Activated CD8-positive, alpha-beta T cell treated with anti-CD3 and anti-CD28 coated beads for 36 hours (primary cell): ENCODE measurements around the gene ANKRD55. TPM values are rescaled to one million over a fixed set of nuclear protein-coding genes. Genes with fewer than 3 reads are reported as not detected.

ENCODE experiments used
- ATAC-seq: fragments of 200-7000 bp; cut with Tn5 transposase; one replicate; pipeline ENCODE4 v1.10.0; 2021; ENCODE audit warnings: mild to moderate bottlenecking, moderate library complexity
- CTCF ChIA-PET: fragments of 350-600 bp; sonication (Branson Sonifier 250); formaldehyde crosslinking; loops from one replicate; lab custom pipeline; 2021; ENCODE audit warnings: antibody characterized with exemption; lab: Charles Lee
- POLR2A ChIA-PET: fragments of 350-600 bp; sonication (Branson Sonifier 250); formaldehyde crosslinking; loops from one replicate; lab custom pipeline; 2021; ENCODE audit warnings: antibody characterized with exemption; lab: Charles Lee
- DNase-seq: peaks from one replicate; pipeline ENCODE4 v3.0.0-alpha.2; 2020
- H3K27ac Mint-ChIP-seq: one replicate; pipeline ENCODE4 v1.8.0; 2021; ENCODE audit warnings: mild to moderate bottlenecking, mixed read lengths
- H3K27me3 Mint-ChIP-seq: one replicate; pipeline ENCODE4 v1.8.0; 2021; ENCODE audit warnings: mixed read lengths
- H3K36me3 Mint-ChIP-seq: one replicate; pipeline ENCODE4 v1.8.0; 2021; ENCODE audit warnings: low read depth, mixed read lengths
- H3K4me1 Mint-ChIP-seq: one replicate; pipeline ENCODE4 v1.8.0; 2021; ENCODE audit warnings: low read depth, mixed read lengths
- H3K4me3 Mint-ChIP-seq: one replicate; pipeline ENCODE4 v1.8.0; 2021; ENCODE audit warnings: mild to moderate bottlenecking, moderate library complexity, mixed read lengths
- H3K9me3 Mint-ChIP-seq: one replicate; pipeline ENCODE4 v1.8.0; 2021; ENCODE audit warnings: mixed read lengths
- intact Hi-C: fragments of 100-400 bp; cut with micrococcal nuclease; formaldehyde crosslinking; loops from one replicate; pipeline ENCODE4 v1.10.0; 2022
- total RNA-seq, 2 experiments: library from RNA; stranded (reverse); gene quantifications; one replicate each; pipeline ENCODE4 v1.2.3, GENCODE V29; 2021
- TF ChIP-seq, protein P1 (sequence below): fragments of 200-600 bp; IDR thresholded peaks from one replicate; pipeline ENCODE4 v1.8.0; 2022; ENCODE audit warnings: antibody characterized with exemption, mild to moderate bottlenecking

ANKRD55 gene
- total RNA-seq, 2 experiments from 2014 or later = not detected

DNA sequence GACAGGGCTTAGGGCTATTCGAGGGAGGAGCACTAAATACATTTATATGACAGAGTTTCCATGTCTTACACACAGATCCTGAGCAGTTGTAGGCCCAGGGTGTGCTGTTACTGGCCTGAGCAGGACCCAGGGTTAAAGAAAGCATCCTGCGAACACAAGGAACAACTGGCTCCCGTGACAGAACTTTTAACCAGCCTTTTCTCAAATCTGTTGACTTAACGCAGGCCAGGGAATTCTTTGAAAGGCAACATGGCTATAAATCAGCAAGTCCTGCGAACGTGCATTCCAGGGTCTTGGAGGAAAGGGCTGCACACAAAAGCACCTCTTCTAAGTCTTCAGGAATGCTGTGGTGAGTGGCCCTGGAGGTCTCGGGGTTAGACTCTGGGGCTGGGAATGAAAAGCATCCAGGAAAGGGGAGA, 45.2 kb upstream of the ANKRD55 start:
- Mint-ChIP-seq H3K36me3 (no peaks in the 10 kb centered on the region), H3K9me3 (no peaks in the 10 kb centered on the region), H3K27me3 (no peaks in the 10 kb centered on the region), H3K4me1 (no peaks in the 10 kb centered on the region), H3K4me3 (no peak overlapping the region), H3K27ac (no peak overlapping the region)
- intact Hi-C loops = no loop called here
- ChIA-PET CTCF (no interaction called here), POLR2A (no interaction called here)
- no peak for DNase-seq
- ATAC-seq = no peak
- TF ChIP-seq, protein P1, sequence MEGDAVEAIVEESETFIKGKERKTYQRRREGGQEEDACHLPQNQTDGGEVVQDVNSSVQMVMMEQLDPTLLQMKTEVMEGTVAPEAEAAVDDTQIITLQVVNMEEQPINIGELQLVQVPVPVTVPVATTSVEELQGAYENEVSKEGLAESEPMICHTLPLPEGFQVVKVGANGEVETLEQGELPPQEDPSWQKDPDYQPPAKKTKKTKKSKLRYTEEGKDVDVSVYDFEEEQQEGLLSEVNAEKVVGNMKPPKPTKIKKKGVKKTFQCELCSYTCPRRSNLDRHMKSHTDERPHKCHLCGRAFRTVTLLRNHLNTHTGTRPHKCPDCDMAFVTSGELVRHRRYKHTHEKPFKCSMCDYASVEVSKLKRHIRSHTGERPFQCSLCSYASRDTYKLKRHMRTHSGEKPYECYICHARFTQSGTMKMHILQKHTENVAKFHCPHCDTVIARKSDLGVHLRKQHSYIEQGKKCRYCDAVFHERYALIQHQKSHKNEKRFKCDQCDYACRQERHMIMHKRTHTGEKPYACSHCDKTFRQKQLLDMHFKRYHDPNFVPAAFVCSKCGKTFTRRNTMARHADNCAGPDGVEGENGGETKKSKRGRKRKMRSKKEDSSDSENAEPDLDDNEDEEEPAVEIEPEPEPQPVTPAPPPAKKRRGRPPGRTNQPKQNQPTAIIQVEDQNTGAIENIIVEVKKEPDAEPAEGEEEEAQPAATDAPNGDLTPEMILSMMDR = no peak

DNA sequence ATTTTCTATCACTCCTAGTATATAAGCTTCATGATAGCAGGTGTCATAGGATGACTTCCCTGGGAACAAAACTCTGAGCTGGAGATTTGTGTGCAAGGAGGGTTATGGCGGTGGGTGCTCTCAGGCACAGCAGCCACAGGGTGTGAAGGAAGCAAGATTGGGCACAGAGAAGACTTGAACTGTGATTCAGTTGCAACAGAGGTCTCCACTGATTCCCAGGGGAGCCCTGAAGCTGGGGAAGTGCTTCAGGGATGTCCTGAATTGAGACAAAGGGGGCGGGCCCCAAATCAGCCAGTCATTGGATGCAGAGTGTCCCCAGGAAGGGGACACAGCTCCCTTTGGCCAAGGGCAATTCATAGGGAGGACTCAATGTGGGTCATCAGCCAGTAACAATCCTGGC, 44.4 kb upstream of the ANKRD55 start:
- Mint-ChIP-seq H3K4me3 (no peak overlapping the region), H3K27ac (no peak overlapping the region), H3K36me3 (no peaks in the 10 kb centered on the region), H3K4me1 (no peaks in the 10 kb centered on the region), H3K9me3 (no peaks in the 10 kb centered on the region), H3K27me3 (no peaks in the 10 kb centered on the region)
- ATAC-seq (no peak), DNase-seq (no peak)
- ChIA-PET POLR2A (no interaction called here), CTCF (interaction anchor here (1.5 kb wide), 1 partner anchor 13 kb away, joined by 3 read pairs; no protein-coding TSS in a partner anchor)
- TF ChIP-seq, protein P1 = no peak
- intact Hi-C loops = no loop called here

DNA sequence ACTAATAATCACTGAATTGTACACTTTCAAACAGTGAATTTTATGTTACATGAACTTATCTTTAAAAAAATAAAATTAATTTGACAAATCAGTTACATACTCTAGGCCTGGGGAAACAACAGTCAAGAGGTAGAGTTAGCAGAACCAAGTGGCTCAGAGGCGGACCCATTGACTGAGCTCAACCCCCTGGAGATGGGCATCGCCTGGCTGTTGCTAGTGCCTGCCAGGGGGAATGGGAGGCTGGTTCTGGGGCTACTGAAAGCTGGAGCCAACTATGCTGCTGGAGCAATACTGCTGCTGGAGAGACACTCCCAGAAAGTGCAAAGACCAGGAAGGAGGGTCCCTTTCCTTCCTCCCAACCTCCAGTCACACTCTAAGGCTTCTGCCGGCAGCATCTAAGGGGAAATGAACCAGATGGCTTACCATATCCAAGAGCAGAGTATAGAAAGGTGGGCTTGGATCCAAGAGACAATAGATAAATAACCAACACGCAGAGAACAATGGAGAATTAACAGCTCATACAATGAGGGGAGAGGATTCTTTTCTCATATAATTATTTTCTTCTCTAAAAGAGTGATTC, 40.3 kb upstream of the ANKRD55 start:
- Mint-ChIP-seq H3K36me3 (no peaks in the 10 kb centered on the region), H3K4me3 (no peak overlapping the region), H3K4me1 (peaks cover 18% of the 10 kb centered on the region), H3K9me3 (no peaks in the 10 kb centered on the region), H3K27me3 (no peaks in the 10 kb centered on the region), H3K27ac (no peak overlapping the region)
- DNase-seq (no peak), ATAC-seq (no peak)
- POLR2A ChIA-PET = no interaction called here
- CTCF ChIA-PET = interaction anchor here (0.6 to 5.4 kb wide), 3 partner anchors 9 to 564 kb away, joined by 3 to 88 read pairs (median 4); no protein-coding TSS in a partner anchor
- intact Hi-C loops = no loop called here
- TF ChIP-seq, protein P1 = no peak

DNA sequence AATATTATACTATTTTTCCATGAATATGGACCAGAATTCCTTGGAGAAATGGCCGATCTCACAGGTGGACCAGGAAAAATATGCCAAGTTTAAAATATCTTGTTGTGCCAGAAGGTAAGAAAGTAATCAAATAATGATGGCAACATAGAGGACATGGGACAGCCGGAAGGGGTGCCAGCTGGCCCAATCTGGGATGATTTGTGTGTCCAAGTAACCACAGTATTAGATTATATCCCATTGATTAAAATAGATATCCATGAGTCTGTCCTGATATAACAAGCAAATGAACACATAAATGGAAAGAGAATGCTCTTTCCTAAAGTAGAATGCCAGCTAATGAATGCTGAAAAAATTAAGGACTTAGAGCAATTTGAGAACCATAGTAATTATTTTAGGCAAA, 39.6 kb upstream of the ANKRD55 start:
- TF ChIP-seq, protein P1 = no peak
- ChIA-PET CTCF (interaction anchor here (1.0 to 5.4 kb wide), 3 partner anchors 8 to 564 kb away, joined by 4 to 88 read pairs (median 12); no protein-coding TSS in a partner anchor), POLR2A (no interaction called here)
- Mint-ChIP-seq H3K4me3 (no peak overlapping the region), H3K27ac (no peak overlapping the region), H3K36me3 (no peaks in the 10 kb centered on the region), H3K9me3 (no peaks in the 10 kb centered on the region), H3K4me1 (peaks cover 18% of the 10 kb centered on the region), H3K27me3 (no peaks in the 10 kb centered on the region)
- ATAC-seq (no peak), DNase-seq (no peak)
- intact Hi-C loops = no loop called here

DNA sequence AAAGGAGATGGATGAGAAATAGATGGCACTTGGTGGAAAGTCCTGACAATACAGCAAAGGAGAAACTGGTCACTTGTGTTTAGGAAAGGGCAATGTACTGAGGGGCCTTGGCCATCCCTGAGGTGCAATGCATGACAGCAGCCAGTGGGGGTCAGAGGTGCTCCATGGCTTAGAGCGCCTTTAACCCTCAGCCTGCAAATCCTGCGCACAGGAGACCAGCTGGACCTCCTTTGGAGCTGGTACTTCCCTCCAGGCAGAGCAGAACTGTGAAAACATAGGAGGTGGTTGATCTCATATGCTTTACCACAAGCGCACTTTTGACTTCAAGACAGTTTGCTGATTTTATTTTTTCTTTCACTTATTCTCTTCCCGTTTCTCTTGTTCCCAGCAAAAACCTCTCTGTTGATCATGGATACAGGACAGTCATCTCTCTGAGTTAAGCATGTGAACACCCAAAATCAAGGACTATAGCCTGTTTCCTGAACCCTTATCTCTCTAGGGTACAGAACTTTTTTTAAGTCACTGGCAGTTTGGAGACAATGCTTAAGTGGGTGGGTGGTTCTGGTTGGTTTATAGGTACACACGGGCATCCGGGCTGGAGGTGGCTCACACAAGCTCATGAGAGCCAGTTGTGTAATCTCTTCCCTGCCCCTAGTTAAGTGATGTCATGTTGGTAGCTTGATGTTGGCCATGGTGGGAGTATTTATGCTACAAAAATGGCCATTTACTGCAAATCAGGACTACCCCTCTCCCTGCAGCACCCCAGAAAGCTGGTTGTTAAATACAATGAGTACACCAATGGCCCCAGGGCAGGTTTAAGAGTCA, 37.6 kb upstream of the ANKRD55 start:
- Mint-ChIP-seq H3K4me3 (no peak overlapping the region), H3K27ac (peak overlapping the region; percentile 31), H3K36me3 (no peaks in the 10 kb centered on the region), H3K4me1 (peaks cover 18% of the 10 kb centered on the region), H3K27me3 (peaks cover 3% of the 10 kb centered on the region), H3K9me3 (no peaks in the 10 kb centered on the region)
- TF ChIP-seq, protein P1 = peak; percentile 97
- ATAC-seq (peak; percentile 99), DNase-seq (peak; percentile 82)
- POLR2A ChIA-PET = interaction anchor here (0.7 to 1.2 kb wide), 2 partner anchors 270 to 567 kb away, joined by 4 to 5 read pairs; no protein-coding TSS in a partner anchor
- intact Hi-C loops = loop anchor here (1.0 kb wide), 1 partner anchor 568 kb away; no protein-coding TSS in a partner anchor
- CTCF ChIA-PET = interaction anchor here (0.6 to 5.4 kb wide), 56 partner anchors 9 to 640 kb away, joined by 3 to 88 read pairs (median 4); no protein-coding TSS in a partner anchor
